Bronchial epithelial cell (primary cell): ENCODE measurements around the gene FGF1. TPM values are rescaled to one million over a fixed set of nuclear protein-coding genes. Genes with fewer than 3 reads are reported as not detected.

ENCODE experiments used
- DNase-seq: peaks from one replicate; pipeline ENCODE4 v3.0.0-alpha.2; 2010; ENCODE audit warnings: low read depth
- FAIRE-seq: peaks from 2 replicates; lab custom pipeline; 2011; peaks lifted over from hg19 to GRCh38; lab: Jason Lieb, UNC
- H3K27me3 ChIP-seq: 2 replicates; pipeline ENCODE4 v1.5.1; 2011; ENCODE audit warnings: low read length; ENCODE audit not compliant: control insufficient read depth, insufficient read depth
- H3K36me3 ChIP-seq: 2 replicates; pipeline ENCODE4 v1.5.1; 2011; ENCODE audit warnings: low read length; ENCODE audit not compliant: control insufficient read depth, insufficient read depth
- H3K4me3 ChIP-seq: 2 replicates; pipeline ENCODE4 v1.5.1; 2011; ENCODE audit warnings: mild to moderate bottlenecking, low read depth, low read length, control low read depth
- CTCF ChIP-seq: IDR thresholded peaks from 2 replicates; pipeline ENCODE4 v1.5.1; 2011; ENCODE audit warnings: mild to moderate bottlenecking, moderate library complexity, low read length, control low read depth, inconsistent platforms; ENCODE audit not compliant: insufficient read depth, severe bottlenecking
- total RNA-seq: library from RNA; depleted of rRNA; stranded (reverse); fragments of >200 nt; gene quantifications from 2 replicates; pipeline ENCODE4 v1.2.1, GENCODE V29; 2014

FGF1 gene
- total RNA-seq, 1 donor from 2014 or later: under 0.01 TPM

GRCh38 chr5:142551338-142552067 lies 134.4 kb downstream of the FGF1 start:
- Histone ChIP-seq H3K4me3 (no peak overlapping the region), H3K27me3 (no peaks in the 10 kb centered on the region), H3K36me3 (no peaks in the 10 kb centered on the region)
- no peak for FAIRE-seq
- TF ChIP-seq CTCF: no peak
- no peak for DNase-seq

DNA sequence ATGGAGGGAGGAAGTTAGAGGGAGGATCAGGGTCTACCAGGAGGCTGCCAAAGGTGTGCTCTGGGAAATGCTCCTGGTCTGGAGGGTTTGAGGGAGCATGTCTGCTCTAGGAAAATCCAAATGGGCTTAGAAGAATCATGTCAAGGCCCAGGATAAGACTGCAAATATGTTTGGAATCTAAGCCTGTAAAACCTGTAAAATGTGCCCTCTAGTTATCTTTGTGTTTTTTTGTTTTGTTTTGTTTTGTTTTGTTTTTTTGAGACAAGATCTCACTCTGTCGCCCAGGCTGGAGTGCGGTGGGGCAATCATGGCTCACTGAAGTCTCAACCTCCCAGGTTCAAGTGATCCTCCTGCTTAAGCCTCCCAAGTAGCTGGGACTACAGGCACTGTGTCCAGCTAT lies 135.4 kb downstream of the FGF1 start:
- H3K36me3 ChIP-seq: no peaks in the 10 kb centered on the region
- no peak for TF ChIP-seq CTCF
- FAIRE-seq: peak; percentile 50
- H3K4me3 ChIP-seq: no peak overlapping the region
- no peaks in the 10 kb centered on the region for H3K27me3 ChIP-seq
- no peak for DNase-seq

GRCh38 chr5:142549834-142550233 lies 136.1 kb downstream of the FGF1 start:
- Histone ChIP-seq H3K4me3 (no peak overlapping the region), H3K27me3 (no peaks in the 10 kb centered on the region), H3K36me3 (no peaks in the 10 kb centered on the region)
- TF ChIP-seq CTCF: no peak
- DNase-seq (peak; percentile 51), FAIRE-seq (no peak)

GRCh38 chr5:142548739-142549275 lies 137.1 kb downstream of the FGF1 start:
- FAIRE-seq: no peak
- no peaks in the 10 kb centered on the region for H3K27me3 ChIP-seq
- peak; percentile 94 for DNase-seq
- no peak overlapping the region for H3K4me3 ChIP-seq
- H3K36me3 ChIP-seq: no peaks in the 10 kb centered on the region
- peak; percentile 84 for TF ChIP-seq CTCF

DNA sequence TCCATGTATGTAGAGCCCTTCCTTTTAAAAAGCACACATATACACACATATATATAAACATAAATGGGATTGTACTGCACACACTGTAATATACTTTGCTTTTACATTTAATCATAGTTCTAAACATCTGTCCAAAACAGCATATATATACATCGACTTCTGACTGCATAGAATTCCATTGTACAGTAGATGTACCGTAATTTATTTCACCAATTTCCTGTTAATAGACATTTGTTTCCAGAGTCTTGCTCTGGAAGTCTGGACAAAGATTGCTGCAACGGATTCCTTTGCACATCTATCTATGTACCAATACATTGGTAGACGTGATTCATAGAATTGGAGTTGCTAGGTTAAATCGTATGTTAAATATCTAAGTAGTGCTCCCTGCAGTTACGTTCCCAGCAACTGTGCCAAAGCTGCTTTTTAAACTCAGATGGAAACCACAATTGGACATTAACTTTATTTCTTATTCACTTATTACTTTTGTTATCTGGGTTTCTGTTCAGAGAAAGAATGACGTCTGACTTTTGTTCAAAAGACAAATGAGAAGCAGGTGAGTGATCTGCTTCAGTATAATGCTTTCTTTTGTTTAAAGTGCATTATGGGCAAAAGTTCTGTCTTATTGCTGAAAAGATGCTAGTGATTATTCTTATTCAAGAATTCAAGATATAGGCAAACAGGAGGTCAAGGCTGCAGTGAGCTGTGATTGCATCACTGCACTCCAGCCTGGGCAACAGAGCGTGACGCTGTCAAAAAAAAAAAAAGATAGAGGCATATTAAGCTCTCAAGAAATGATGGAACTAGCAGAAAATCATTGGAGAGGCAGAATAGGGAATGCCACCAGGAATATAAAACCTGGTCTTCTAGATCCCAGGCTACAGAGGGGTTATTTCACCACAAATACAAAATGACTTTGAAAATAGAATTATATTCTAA lies 138.2 kb downstream of the FGF1 start:
- Histone ChIP-seq H3K36me3 (no peaks in the 10 kb centered on the region), H3K27me3 (no peaks in the 10 kb centered on the region), H3K4me3 (no peak overlapping the region)
- no peak for TF ChIP-seq CTCF
- no peak for FAIRE-seq
- DNase-seq: no peak
